Adrenal gland (tissue), 12 donors: ENCODE results near the gene VPS37C. TPM values are rescaled to one million over a fixed set of nuclear protein-coding genes. Genes with fewer than 3 reads are reported as not detected.

ENCODE experiments used
- DNase-seq, 7 donors: peaks; one replicate each; pipeline ENCODE4 v3.0.0-alpha.2; 2019 to 2020
- H3K27ac ChIP-seq, 5 donors: fragments of 200-600 bp; sonication (generic) in 4 of 5; 1 replicate in 3 of 5; 2 replicates in 2 of 5; pipeline versions ENCODE4 v1.5.1 to v1.8.0; 2016 to 2020; ENCODE audit warnings: mild to moderate bottlenecking in 1 of 5
- H3K27me3 ChIP-seq: fragments of 200-600 bp; 2 replicates; pipeline ENCODE4 v1.8.0; 2021
- H3K36me3 ChIP-seq, 2 donors: fragments of 200-600 bp; replicated peaks in 1 of 2; 1 replicate in 1 of 2; 2 replicates in 1 of 2; pipeline versions ENCODE4 v1.5.1 to v1.8.0; 2018 to 2022
- H3K4me1 ChIP-seq, 2 donors: fragments of 200-600 bp; replicated peaks in 1 of 2; 1 replicate in 1 of 2; 2 replicates in 1 of 2; pipeline versions ENCODE4 v1.5.1 to v1.8.0; 2018 to 2021
- H3K4me3 ChIP-seq, 4 donors: fragments of 200-600 bp; sonication (generic) in 3 of 4; one replicate each; pipeline ENCODE4 v1.5.1; 2016 to 2018
- H3K9me3 ChIP-seq, 3 donors: fragments of 200-600 bp; sonication (generic) in 1 of 3; replicated peaks in 1 of 3; 1 replicate in 2 of 3; 2 replicates in 1 of 3; pipeline versions ENCODE4 v1.5.1 to v1.8.0; 2016 to 2021
- CTCF ChIP-seq, 6 experiments: fragments of 450-650 bp in 4 of 6; fragments of 200-600 bp in 2 of 6; sonication (generic) in 1 of 6; IDR thresholded peaks; 1 replicate in 5 of 6; 2 replicates in 1 of 6; pipeline versions ENCODE4 v1.5.1 to v1.8.0; 2016 to 2021; ENCODE audit warnings: antibody characterized with exemption in 6 of 6, mild to moderate bottlenecking in 2 of 6, moderate library complexity in 1 of 6
- POLR2A ChIP-seq, 2 donors: fragments of 450-650 bp; IDR thresholded peaks; one replicate each; pipeline ENCODE4 v1.6.1; 2017; ENCODE audit warnings: antibody characterized with exemption in 2 of 2, mild to moderate bottlenecking in 2 of 2, moderate library complexity in 1 of 2
- WGBS, 4 donors: extraction: QIAGEN DNeasy Blood & Tissue Kit in 2 of 4; methylation state at CpG; one replicate each; pipeline versions ENCODE4 v1.1.5 to v1.1.7; 2013 to 2017; 5-methylcytosine and 5-hydroxymethylcytosine counted together
- intact Hi-C, 2 donors: fragments of 100-400 bp; cut with DNase I; formaldehyde crosslinking; loops; one replicate each; pipeline versions ENCODE4 v1.14.1 to v1.15.0; 2022 to 2023
- polyA plus RNA-seq, 3 donors: library from polyadenylated mRNA; stranded (reverse); fragments of 200-250 nt in 2 of 3; fragments of 350-450 nt in 1 of 3; fragmentation: Illumina TruSeq in 1 of 3; extraction: RNeasy Lipid Tissue Mini Kit (QIAGEN cat#74804) in 1 of 3; gene quantifications; one replicate each; pipeline ENCODE4 v1.2.3, GENCODE V29; 2013 to 2014
- total RNA-seq, 9 donors: library from RNA; depleted of rRNA in 4 of 9; stranded (reverse); fragments of >200 nt in 4 of 9; fragments of 120-200 nt in 1 of 9; fragmentation: NEBNext Ultra II Directional in 1 of 9; extraction: Animal tissue kit (Norgen Biotek cat#: 25700) in 1 of 9; gene quantifications; one replicate each; pipeline versions ENCODE4 v1.1.0 to v1.2.4, GENCODE V29; 2013 to 2023
- donor health status: healthy with polysubstance abuse.
- donor health status: Bipolar disorder and iron deficiency.
- donor health status: DM: yes; HTN: yes; CAD: no.
- donor health status: DM: no; HTN: no; CAD: no.
- donor health status: DM: no; HTN: no; CAD: no.
- donor health status: DM: yes; HTN: yes; CAD: no.

The VPS37C gene
- total and polyA plus RNA-seq, 12 donors = 8.6 to 27.9 (median 18.5) TPM

GRCh38 chr11:61153593-61154095 is 7.6 kb downstream of the VPS37C start:
- intact Hi-C loops = no loop called here
- H3K27me3 ChIP-seq = no peaks in the 10 kb centered on the region
- H3K9me3 ChIP-seq = no peaks in the 10 kb centered on the region
- TF ChIP-seq POLR2A (IDR thresholded peaks at IDR 0.05) (no peak), CTCF (IDR thresholded peaks at IDR 0.05) (no peak)
- no peak overlapping the region for H3K4me3 ChIP-seq
- 79 to 91% (median 87%) methylated on average over 2 of the region's 2 CpGs for WGBS, 4 donors
- peak overlapping the region in 3 of 5 donors; percentile 42 to 81 (median 46) for H3K27ac ChIP-seq
- DNase-seq = no peak
- H3K36me3 ChIP-seq = no peaks in the 10 kb centered on the region
- H3K4me1 ChIP-seq = peaks cover 17 to 48% of the 10 kb centered on the region in 2 donors

GRCh38 chr11:61152816-61153592 is 8.2 kb downstream of the VPS37C start:
- Histone ChIP-seq H3K27ac (peak overlapping the region in 4 of 5 donors; percentile 4 to 81 (median 44)), H3K9me3 (no peaks in the 10 kb centered on the region), H3K36me3 (no peaks in the 10 kb centered on the region), H3K27me3 (no peaks in the 10 kb centered on the region), H3K4me3 (no peak overlapping the region), H3K4me1 (peaks cover 15 to 51% of the 10 kb centered on the region in 2 donors)
- intact Hi-C loops = no loop called here
- WGBS, 4 donors = 74 to 82% (median 79%) methylated on average over 9 of the region's 9 CpGs
- no peak for TF ChIP-seq CTCF (IDR thresholded peaks at IDR 0.05)
- no peak for TF ChIP-seq POLR2A (IDR thresholded peaks at IDR 0.05)
- DNase-seq = peak in 1 of 7 donors; percentile 11

GRCh38 chr11:61151545-61152252 is 9.5 kb downstream of the VPS37C start:
- intact Hi-C loops = no loop called here
- no peak for DNase-seq
- no peaks in the 10 kb centered on the region for H3K36me3 ChIP-seq
- peaks cover 27 to 64% of the 10 kb centered on the region in 2 donors for H3K4me1 ChIP-seq
- no peaks in the 10 kb centered on the region for H3K27me3 ChIP-seq
- H3K27ac ChIP-seq = no peak overlapping the region
- TF ChIP-seq POLR2A (IDR thresholded peaks at IDR 0.05) (no peak), CTCF (IDR thresholded peaks at IDR 0.05) (no peak)
- 77 to 84% (median 80%) methylated on average over 11 to 12 of the region's 12 CpGs for WGBS, 4 donors
- no peaks in the 10 kb centered on the region for H3K9me3 ChIP-seq
- H3K4me3 ChIP-seq = no peak overlapping the region
